C4-2B (cell line): Measurements from ENCODE around the gene KPNA3.
"Not testable (repeated sequence)": the region's sequence is repeated elsewhere in the genome, so short reads cannot be mapped to it uniquely, and the experiment has no call there.

ENCODE experiments used
- H3K27ac ChIP-seq: fragments of 450-650 bp; 2 replicates; pipeline ENCODE4 v1.5.1; 2017
- ZFX ChIP-seq: fragments of 450-650 bp; IDR thresholded peaks from 2 replicates; pipeline ENCODE4 v1.6.1; 2017
- TF ChIP-seq, protein P1 (sequence below): fragments of 450-650 bp; conservative IDR thresholded peaks from 2 replicates; pipeline ENCODE4 v1.5.1; 2017; ENCODE audit warnings: mild to moderate bottlenecking

Gene KPNA3

DNA sequence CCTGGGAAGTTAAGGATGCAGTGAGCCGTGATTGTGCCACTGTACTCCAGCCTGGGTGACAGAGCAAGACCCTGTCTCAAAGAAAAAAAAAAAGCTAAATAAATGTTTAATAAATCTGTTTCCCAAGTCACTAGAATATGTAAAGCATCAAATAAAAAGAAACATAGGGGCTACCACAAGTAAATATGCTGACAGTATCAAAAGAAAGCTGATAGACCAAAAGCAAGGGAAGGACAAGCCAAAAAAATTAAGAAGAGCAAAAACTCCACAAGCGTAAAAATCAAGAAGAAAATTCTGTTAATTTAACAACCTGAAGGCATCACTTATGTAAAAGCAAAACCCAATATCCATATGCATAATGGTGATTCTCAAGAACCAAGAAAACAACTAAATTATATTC is 9.7 kb downstream of the KPNA3 start:
- TF ChIP-seq, protein P1, sequence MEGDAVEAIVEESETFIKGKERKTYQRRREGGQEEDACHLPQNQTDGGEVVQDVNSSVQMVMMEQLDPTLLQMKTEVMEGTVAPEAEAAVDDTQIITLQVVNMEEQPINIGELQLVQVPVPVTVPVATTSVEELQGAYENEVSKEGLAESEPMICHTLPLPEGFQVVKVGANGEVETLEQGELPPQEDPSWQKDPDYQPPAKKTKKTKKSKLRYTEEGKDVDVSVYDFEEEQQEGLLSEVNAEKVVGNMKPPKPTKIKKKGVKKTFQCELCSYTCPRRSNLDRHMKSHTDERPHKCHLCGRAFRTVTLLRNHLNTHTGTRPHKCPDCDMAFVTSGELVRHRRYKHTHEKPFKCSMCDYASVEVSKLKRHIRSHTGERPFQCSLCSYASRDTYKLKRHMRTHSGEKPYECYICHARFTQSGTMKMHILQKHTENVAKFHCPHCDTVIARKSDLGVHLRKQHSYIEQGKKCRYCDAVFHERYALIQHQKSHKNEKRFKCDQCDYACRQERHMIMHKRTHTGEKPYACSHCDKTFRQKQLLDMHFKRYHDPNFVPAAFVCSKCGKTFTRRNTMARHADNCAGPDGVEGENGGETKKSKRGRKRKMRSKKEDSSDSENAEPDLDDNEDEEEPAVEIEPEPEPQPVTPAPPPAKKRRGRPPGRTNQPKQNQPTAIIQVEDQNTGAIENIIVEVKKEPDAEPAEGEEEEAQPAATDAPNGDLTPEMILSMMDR, result no peak
- TF ChIP-seq ZFX, result no peak
- H3K27ac ChIP-seq, result no peak overlapping the region

DNA sequence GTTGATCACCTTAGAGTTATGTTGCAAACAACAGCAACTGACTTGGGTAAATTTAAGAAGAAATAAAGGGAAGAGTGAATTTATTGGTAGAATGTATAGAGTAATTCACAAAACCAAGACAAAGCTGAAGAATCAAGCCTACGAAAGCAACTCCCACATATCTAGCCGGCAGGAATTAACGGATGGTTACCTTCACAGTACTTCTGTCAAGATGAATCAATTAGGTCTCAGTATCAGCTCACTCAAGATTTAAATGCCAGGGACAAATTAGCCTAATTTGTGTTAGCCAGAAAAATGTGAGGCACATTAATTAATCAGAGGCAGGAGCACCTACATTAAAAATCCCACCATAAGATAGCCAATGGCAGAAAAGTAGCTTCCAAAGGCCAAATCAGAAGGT is 10.7 kb downstream of the KPNA3 start:
- no peak overlapping the region for H3K27ac ChIP-seq

DNA sequence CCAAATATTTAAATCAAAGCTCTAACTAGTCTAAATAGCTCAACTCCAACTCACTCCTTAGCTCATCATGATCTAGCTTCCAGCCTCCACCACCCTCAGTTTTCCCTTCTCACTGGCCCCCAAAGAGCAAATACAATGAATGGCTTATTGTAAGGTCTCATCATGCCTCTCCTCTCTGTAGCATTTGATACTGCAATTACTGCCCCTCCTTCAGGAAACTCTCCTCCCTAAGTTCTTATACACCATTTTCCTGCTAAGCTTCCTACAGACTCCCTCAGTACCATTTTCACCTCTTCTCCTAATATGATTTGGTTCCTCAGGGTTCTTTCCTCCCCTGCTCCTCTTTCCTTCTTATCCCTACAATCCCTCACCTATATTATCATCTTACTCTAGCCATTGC is 12.8 kb downstream of the KPNA3 start:
- TF ChIP-seq, protein P1, result no peak
- no peak for TF ChIP-seq ZFX

More for the DNA sequence above, 10.7 kb downstream of the KPNA3 start:
- TF ChIP-seq, protein P1, result no peak

DNA sequence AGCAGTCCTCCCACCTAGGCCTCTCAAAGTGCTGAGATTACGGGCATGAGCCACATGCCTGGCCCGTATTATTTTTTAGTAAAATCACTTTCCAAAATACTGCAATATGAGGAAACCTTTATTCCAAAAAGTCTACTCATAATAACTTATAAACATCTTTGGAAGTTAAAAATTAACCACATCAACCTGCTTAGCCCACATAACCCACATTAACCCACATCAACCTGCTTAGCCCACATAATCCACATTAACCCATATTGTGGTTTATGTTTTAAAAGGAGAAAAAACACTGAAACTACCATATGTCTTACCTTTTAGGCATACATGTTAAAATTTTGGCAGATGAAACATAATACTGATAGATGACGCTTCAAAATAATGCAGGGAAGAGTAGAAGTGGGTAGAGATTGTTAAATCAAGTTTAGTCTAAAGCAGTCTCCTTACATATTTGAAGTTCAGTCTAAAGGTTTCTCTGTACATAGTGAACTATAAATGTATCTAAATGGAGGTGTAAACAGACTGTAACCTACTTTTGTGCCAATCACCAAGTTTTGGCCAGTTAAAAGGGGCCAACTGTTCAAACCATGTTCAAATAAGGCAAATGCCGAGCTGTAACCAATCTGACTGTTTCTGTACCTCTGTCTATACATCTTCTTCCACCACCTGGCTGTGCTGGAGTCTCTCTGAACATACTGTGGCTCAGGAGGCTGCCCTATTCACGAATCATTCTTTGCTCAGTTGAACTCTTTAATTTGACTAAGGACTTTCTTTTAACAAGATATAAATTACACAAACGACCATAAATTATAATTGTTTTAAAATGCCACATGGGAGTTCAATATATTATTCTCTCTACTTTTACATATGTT is 14.5 kb downstream of the KPNA3 start:
- TF ChIP-seq, protein P1, result no peak
- no peak for TF ChIP-seq ZFX
- no peak overlapping the region for H3K27ac ChIP-seq

More for the DNA sequence above, 12.8 kb downstream of the KPNA3 start:
- H3K27ac ChIP-seq, result no peak overlapping the region

DNA sequence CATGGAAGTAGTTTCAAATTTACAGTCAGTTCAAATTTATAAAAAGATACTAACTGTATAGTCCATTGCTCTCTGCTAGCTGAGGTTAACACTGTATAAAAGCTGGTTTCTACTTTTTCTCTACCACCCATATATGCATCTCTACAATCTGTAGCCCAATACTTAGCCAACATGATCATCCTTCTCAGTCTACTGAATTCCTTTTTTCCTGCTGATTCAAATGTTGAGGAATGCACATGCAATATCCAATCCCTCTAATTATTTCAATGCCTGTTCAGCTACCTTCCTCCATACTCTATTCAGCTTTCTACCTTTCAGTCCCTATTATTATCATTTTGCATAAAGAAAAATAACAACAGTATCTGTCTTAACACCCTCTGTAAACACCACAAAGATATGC is 15.6 kb downstream of the KPNA3 start:
- TF ChIP-seq, protein P1, result no peak
- no peak for TF ChIP-seq ZFX
- H3K27ac ChIP-seq, result no peak overlapping the region

DNA sequence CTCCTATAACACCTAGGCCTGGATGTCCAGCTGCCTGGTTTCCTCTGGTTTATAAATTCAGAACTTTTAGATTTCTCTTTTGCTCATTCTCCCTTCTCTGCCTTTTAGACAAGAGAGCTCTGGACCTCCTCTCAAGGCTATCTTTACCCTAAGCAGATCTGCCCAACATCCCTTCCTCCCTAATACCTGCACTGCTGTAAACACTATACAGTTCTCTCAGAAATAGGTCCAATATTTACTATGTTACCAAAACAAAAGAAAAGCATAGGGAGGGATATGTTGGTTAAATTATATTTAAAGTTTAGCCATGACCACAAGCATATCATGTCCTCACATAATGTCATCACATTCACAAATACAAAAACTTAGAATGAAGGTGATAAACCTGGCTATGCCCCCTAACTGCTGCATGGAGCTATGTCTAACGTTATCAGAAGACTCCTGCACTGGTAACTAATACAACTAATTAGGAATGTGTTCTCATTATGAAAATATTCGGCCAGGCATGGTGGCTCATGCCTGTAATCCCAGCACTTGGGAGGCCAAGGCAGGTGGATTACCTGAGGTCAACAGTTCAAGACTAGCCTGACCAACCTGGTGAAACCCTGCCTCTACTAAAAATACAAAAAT is 18.0 kb downstream of the KPNA3 start:
- no peak for TF ChIP-seq ZFX
- TF ChIP-seq, protein P1, result no peak
- H3K27ac ChIP-seq, result no peak overlapping the region

DNA sequence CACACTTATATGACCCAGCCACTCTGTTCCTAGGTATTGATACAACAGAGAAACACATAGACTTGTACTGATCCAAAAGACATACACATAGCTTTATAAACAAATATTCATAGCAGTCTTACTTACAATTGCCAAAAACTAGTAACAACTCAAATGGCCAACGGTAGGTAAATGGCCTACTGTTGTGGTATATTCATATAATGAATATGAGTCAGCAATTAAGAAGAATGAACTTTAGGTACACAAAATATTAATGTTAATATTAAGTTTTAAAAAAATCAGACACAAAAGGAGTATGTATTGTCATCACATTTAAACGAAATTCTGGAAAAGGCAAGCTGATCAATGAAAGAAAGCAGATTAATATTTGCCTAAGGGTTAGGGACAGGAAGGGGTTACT is 19.7 kb downstream of the KPNA3 start:
- TF ChIP-seq, protein P1, result no peak
- no peak for TF ChIP-seq ZFX

DNA sequence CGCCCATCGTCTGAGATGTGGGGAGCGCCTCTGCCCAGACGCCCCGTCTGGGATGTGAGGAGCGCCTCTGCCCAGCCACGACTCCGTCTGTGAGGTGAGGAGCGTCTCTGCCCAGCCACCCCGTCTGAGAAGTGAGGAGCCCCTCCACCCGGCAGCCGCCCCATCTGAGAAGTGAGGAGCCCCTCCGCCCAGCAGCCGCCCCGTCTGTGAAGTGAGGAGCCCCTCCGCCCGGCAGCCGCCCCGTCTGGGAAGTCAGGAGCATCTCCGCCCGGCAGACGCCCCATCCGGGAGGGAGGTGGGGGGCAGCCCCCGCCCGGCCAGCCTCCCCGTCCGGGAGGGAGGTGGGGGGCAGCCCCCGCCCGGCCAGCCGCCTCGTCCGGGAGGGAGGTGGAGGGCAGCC is 30.7 kb downstream of the KPNA3 start:
- not testable (repeated sequence) for H3K27ac ChIP-seq

More for the DNA sequence above, 19.7 kb downstream of the KPNA3 start:
- H3K27ac ChIP-seq, result no peak overlapping the region
